ENCODE measurements around the gene COL6A1.

The COL6A1 gene

DNA sequence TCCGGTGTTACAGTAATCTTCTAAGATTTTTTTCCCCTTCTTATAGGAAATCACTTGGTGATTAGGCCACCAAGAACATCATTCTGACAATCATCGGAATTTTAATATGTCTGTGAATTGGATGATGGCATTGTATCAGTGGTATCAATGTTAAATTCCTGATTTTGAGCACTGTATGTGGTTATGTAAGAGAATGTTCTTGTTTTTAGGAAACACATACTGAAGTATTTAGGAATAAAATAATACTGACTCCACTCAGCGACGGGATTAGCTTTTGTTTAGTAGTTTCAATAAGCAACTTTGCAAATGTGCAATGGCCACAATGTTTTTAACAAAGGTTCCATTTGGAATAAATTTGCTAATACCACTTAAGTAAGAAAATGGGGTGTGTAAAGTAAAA is 30.6 kb downstream of the COL6A1 start:
- DNase-seq, result no peak
- Histone ChIP-seq H3K4me3 (ENCODE audit: low read depth, low read length) (no peak overlapping the region), H3K36me3 (no peaks in the 10 kb centered on the region), H3K9me3 (ENCODE audit: severe bottlenecking) (peaks cover 6% of the 10 kb centered on the region), H3K27me3 (ENCODE audit: insufficient read depth, low read depth, severe bottlenecking) (no peaks in the 10 kb centered on the region), H3K27ac (no peak overlapping the region)
- TF ChIP-seq, protein P1, sequence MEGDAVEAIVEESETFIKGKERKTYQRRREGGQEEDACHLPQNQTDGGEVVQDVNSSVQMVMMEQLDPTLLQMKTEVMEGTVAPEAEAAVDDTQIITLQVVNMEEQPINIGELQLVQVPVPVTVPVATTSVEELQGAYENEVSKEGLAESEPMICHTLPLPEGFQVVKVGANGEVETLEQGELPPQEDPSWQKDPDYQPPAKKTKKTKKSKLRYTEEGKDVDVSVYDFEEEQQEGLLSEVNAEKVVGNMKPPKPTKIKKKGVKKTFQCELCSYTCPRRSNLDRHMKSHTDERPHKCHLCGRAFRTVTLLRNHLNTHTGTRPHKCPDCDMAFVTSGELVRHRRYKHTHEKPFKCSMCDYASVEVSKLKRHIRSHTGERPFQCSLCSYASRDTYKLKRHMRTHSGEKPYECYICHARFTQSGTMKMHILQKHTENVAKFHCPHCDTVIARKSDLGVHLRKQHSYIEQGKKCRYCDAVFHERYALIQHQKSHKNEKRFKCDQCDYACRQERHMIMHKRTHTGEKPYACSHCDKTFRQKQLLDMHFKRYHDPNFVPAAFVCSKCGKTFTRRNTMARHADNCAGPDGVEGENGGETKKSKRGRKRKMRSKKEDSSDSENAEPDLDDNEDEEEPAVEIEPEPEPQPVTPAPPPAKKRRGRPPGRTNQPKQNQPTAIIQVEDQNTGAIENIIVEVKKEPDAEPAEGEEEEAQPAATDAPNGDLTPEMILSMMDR (IDR thresholded peaks at IDR 0.05; ENCODE audit: low read depth, low read length), result no peak

DNA sequence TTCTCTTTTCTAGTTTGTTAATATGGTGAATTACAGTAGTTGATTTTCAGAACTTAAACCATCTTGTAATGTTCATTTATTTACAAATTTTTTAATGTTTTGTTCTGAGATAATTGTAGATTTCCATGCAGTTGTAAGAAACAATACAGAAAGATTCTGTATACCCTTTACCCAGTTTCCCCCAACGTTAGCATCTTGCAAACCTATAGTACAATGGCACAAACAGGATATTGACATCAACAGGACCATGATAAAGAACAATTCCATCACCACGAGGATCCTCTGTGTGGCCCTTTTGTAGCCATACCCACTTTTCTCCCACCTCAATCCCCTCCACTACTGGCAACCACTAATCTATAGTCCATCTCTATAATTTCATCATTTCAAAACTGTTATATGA is 33.3 kb downstream of the COL6A1 start:
- no peak overlapping the region for H3K27ac ChIP-seq
- no peak for DNase-seq
- TF ChIP-seq, protein P1 (IDR thresholded peaks at IDR 0.05; ENCODE audit: low read depth, low read length), result no peak
- no peak overlapping the region for H3K4me3 ChIP-seq (ENCODE audit: low read depth, low read length)
- H3K27me3 ChIP-seq (ENCODE audit: insufficient read depth, low read depth, severe bottlenecking), result no peaks in the 10 kb centered on the region
- no peaks in the 10 kb centered on the region for H3K36me3 ChIP-seq
- H3K9me3 ChIP-seq (ENCODE audit: severe bottlenecking), result no peaks in the 10 kb centered on the region

DNA sequence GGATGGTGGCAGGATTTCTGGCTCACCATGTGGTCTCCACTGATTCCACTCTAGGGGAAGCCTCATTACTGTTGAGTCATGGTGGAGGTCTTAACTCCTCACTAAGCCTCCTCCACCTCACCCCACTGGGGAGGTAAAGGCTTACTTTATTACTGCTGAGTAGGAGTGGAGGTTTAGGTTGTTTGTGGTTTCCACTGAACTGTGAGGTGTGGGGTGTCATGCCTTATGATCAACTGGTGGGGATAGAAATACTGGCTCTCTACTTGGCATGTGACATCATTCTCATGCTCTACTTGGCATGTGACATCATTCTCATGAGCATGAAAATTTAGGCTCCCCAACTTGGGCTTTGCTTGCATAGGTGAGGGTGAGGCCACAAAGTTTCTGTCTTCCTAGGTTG is 35.6 kb downstream of the COL6A1 start:
- Histone ChIP-seq H3K36me3 (no peaks in the 10 kb centered on the region), H3K9me3 (ENCODE audit: severe bottlenecking) (no peaks in the 10 kb centered on the region), H3K27ac (no peak overlapping the region), H3K4me3 (ENCODE audit: low read depth, low read length) (no peak overlapping the region), H3K27me3 (ENCODE audit: insufficient read depth, low read depth, severe bottlenecking) (no peaks in the 10 kb centered on the region)
- TF ChIP-seq, protein P1 (IDR thresholded peaks at IDR 0.05; ENCODE audit: low read depth, low read length), result no peak
- DNase-seq, result no peak

DNA sequence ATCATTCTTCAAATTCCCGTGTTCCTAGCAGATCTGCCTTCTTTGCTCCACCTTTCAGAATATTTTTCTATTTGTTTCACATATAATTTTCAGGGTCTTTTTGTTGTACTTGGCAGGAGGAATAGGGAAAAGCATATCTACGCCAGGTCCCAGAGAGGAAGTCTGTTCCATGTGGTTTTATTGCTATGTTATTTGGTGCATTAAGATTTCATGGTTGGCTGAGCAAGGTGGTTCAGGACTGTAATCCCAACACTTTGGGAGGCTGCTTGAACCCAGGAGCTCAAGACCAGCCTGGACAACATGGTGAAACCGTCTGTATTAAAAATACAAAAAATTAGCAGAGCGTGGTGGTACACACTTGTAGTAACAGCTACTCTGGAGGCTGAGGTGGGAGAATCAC is 36.1 kb downstream of the COL6A1 start:
- TF ChIP-seq, protein P1 (IDR thresholded peaks at IDR 0.05; ENCODE audit: low read depth, low read length), result no peak
- no peaks in the 10 kb centered on the region for H3K9me3 ChIP-seq (ENCODE audit: severe bottlenecking)
- no peaks in the 10 kb centered on the region for H3K27me3 ChIP-seq (ENCODE audit: insufficient read depth, low read depth, severe bottlenecking)
- no peaks in the 10 kb centered on the region for H3K36me3 ChIP-seq
- DNase-seq, result no peak
- H3K4me3 ChIP-seq (ENCODE audit: low read depth, low read length), result no peak overlapping the region
- H3K27ac ChIP-seq, result no peak overlapping the region

DNA sequence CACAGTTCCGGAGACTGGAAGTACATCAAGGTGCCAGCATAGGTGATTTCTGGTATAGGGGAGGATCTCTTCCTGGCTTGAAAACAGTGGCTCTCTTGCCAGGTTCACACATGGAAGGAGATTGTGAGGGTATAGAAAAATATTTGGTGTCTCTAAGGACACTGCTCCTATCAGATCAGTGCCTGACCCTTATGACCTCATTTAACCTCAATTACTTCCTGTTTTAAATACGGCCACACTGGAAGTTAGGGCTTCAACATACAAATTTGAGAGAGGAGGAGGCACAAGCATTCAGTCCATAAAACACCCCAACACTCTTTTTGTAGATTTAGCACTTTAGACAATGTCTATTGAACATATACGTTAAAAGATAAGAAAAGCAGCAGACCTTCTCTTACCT is 37.0 kb downstream of the COL6A1 start:
- Histone ChIP-seq H3K27me3 (ENCODE audit: insufficient read depth, low read depth, severe bottlenecking) (no peaks in the 10 kb centered on the region), H3K36me3 (no peaks in the 10 kb centered on the region), H3K4me3 (ENCODE audit: low read depth, low read length) (no peak overlapping the region), H3K9me3 (ENCODE audit: severe bottlenecking) (no peaks in the 10 kb centered on the region), H3K27ac (no peak overlapping the region)
- DNase-seq, result no peak
- TF ChIP-seq, protein P1 (IDR thresholded peaks at IDR 0.05; ENCODE audit: low read depth, low read length), result no peak

DNA sequence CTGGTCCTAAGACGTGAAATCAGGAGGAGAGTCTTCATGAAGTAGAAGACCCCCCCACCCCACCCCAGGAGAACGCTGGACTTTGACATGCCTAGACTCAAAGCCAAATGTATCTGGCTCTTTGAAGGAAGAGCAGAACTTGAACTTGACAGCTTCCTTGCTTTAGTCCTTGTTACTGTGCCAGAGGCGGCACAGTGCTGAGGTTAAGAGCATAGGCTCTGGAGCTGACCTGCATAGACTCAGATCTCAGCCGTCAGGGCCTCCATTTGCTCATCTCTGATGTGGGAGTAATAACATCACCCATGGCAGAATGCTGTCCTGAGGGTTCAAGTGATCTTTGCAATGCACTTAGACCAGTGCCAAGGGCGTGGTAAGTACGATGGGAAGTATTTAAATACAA is 39.0 kb downstream of the COL6A1 start:
- Histone ChIP-seq H3K27me3 (ENCODE audit: insufficient read depth, low read depth, severe bottlenecking) (no peaks in the 10 kb centered on the region), H3K36me3 (no peaks in the 10 kb centered on the region), H3K27ac (no peak overlapping the region), H3K9me3 (ENCODE audit: severe bottlenecking) (no peaks in the 10 kb centered on the region), H3K4me3 (ENCODE audit: low read depth, low read length) (no peak overlapping the region)
- DNase-seq, result no peak
- TF ChIP-seq, protein P1 (IDR thresholded peaks at IDR 0.05; ENCODE audit: low read depth, low read length), result no peak

Data from WERI-Rb-1 (cell line).